GM19035 (cell line): ENCODE results near the gene RIOK3.
A peak's percentile ranks its signal among the peaks of the same experiment; 100 is the strongest.
"Not testable (repeated sequence)": the region's sequence is repeated elsewhere in the genome, so short reads cannot be mapped to it uniquely, and the experiment has no call there.

Experiments
- ATAC-seq: cut with Tn5 transposase; IDR thresholded peaks from one replicate; pipeline ENCODE4 v1.9.1; 2021; ENCODE audit not compliant: unreplicated experiment

The RIOK3 gene

GRCh38 chr18:23495723-23496440, 42.8 kb downstream of the RIOK3 start:
- ATAC-seq, result no peak

GRCh38 chr18:23498117-23498516, 45.0 kb downstream of the RIOK3 start:
- ATAC-seq, result no peak

GRCh38 chr18:23498877-23499276, 45.8 kb downstream of the RIOK3 start:
- ATAC-seq, result peak; percentile 33

GRCh38 chr18:23499291-23499781, 46.2 kb downstream of the RIOK3 start:
- no peak for ATAC-seq

GRCh38 chr18:23501626-23502025, 48.5 kb downstream of the RIOK3 start:
- no peak for ATAC-seq

- no peak for ATAC-seq
These were observed 49.5 kb downstream of the RIOK3 start for GRCh38 chr18:23502516-23503037.

- peak; percentile 80 for ATAC-seq
These were observed 50.2 kb downstream of the RIOK3 start, which contains the start of gene RMC1 for GRCh38 chr18:23503038-23503962. Gene RMC1, plus strand, starts transcription at chr18:23503511. Its CDS starts 108 bp downstream, at chr18:23503619.

GRCh38 chr18:23503963-23504344, 50.9 kb downstream of the RIOK3 start:
- no peak for ATAC-seq

GRCh38 chr18:23504720-23505119, 51.6 kb downstream of the RIOK3 start:
- peak; percentile 31 for ATAC-seq

GRCh38 chr18:23506393-23506792, 53.3 kb downstream of the RIOK3 start:
- no peak for ATAC-seq

GRCh38 chr18:23510923-23511322, 57.8 kb downstream of the RIOK3 start:
- not testable (repeated sequence) for ATAC-seq

- ATAC-seq, result not testable (repeated sequence)
These were observed 59.1 kb downstream of the RIOK3 start for GRCh38 chr18:23512216-23512615.

- no peak for ATAC-seq
These were observed 59.6 kb downstream of the RIOK3 start for GRCh38 chr18:23512641-23513040.

- peak; percentile 79 for ATAC-seq
These were observed 62.9 kb downstream of the RIOK3 start for GRCh38 chr18:23515911-23516546.

- no peak for ATAC-seq
These were observed 66.6 kb downstream of the RIOK3 start for GRCh38 chr18:23519734-23520133.

- no peak for ATAC-seq
These were observed 68.2 kb downstream of the RIOK3 start for GRCh38 chr18:23521271-23521670.

GRCh38 chr18:23521907-23522306, 68.8 kb downstream of the RIOK3 start:
- ATAC-seq, result no peak

- ATAC-seq, result no peak
These were observed 70.5 kb downstream of the RIOK3 start for GRCh38 chr18:23523429-23524212.

- no peak for ATAC-seq
These were observed 71.2 kb downstream of the RIOK3 start for GRCh38 chr18:23524213-23524707.

GRCh38 chr18:23526501-23527063, 73.5 kb downstream of the RIOK3 start:
- ATAC-seq, result no peak
